ENCODE data around the gene TGIF2. TPM values are rescaled to one million over a fixed set of nuclear protein-coding genes. Genes with fewer than 3 reads are reported as not detected.
A peak's percentile ranks its signal among the peaks of the same experiment; 100 is the strongest.

Gene TGIF2
- total RNA-seq, 2 donors from 2014 or later = 5.6 to 7.3 TPM

DNA sequence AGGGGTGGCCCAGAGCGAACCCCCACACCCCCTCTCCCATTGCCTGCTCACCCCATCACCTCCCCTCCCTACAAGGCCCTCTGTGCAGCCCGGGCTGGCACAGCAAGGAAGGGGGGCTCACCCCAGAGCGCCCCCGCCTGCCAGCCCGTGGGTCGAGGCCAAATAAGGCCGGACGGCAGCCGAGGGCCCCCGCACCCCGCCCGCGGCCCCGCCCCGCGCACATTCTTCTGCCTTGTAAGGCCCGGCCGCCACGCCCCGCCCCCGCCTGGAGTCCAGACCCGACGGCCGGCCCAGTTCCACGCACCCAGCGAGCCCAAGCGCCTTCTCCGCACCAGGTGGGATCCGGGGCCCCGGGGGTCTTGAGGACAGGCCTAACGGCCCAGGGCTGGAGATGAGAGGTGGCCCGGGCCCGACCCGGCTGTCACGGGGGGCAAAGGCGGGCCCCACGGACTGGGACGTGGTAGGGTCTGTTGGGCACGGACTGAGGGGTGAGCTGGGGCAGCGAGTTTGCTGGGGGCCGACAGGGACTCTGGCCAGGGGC, 32.1 kb upstream of the TGIF2 start, which contains the start of gene MYL9:
MYL9 (plus strand) TSS at position 293 of the 541 bp plus-strand sequence. CDS start 3,366 bp downstream, outside the sequence.
- H3K9me3 ChIP-seq = no peaks in the 10 kb centered on the region
- H3K27me3 ChIP-seq = no peaks in the 10 kb centered on the region
- TF ChIP-seq, protein P1, sequence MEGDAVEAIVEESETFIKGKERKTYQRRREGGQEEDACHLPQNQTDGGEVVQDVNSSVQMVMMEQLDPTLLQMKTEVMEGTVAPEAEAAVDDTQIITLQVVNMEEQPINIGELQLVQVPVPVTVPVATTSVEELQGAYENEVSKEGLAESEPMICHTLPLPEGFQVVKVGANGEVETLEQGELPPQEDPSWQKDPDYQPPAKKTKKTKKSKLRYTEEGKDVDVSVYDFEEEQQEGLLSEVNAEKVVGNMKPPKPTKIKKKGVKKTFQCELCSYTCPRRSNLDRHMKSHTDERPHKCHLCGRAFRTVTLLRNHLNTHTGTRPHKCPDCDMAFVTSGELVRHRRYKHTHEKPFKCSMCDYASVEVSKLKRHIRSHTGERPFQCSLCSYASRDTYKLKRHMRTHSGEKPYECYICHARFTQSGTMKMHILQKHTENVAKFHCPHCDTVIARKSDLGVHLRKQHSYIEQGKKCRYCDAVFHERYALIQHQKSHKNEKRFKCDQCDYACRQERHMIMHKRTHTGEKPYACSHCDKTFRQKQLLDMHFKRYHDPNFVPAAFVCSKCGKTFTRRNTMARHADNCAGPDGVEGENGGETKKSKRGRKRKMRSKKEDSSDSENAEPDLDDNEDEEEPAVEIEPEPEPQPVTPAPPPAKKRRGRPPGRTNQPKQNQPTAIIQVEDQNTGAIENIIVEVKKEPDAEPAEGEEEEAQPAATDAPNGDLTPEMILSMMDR (IDR thresholded peaks at IDR 0.05) = no peak
- H3K4me3 ChIP-seq = peak within 1 kb of the TSS; percentile 55
- peak within 1 kb of the TSS; percentile 66 to 91 for H3K9ac ChIP-seq (ENCODE audit: low read depth in 2 of 2, low read length in 2 of 2)
- H3K36me3 ChIP-seq = no peaks in the 10 kb centered on the region
- intact Hi-C loops (cut with DNase I) = no loop called here
- DNase-seq = peak; percentile 80
- H3K4me1 ChIP-seq = no peaks in the 10 kb centered on the region
- peak within 1 kb of the TSS; percentile 80 for H3K27ac ChIP-seq

DNA sequence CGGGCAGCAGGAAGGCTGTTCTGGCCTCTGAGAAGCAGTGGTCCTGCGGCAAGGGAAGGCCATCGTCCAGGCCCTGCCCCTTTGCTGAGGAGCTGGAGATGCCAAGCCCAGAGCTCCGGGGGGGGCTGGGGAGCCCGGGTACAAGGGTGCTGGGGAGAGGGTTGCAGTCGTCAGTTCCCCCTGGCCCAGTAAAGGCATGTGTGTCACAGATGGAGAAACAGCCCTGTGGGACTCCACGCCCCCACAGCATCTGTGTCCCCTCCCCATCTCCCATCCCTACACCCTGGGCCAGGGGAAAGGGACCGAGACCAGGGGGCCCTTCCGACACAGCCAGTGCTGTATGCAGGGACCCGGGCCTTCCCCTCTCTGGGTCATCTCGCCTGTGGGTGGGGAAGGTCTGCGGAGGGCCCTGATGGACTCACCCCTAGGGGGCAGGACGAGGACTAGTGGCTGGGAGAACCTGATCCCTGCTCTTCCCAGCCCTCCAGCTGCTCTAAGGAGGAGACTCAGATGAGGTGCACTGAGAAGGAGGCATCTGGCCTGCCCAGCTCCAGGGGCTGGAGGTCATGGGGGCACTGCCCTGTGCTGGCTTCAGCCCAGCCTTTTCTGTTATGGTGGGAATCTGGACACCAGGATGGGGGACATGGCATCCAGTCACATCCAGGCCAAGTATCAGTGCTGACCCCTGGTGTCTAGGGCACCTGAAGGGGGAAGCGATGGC, 31.5 kb upstream of the TGIF2 start:
- Histone ChIP-seq H3K4me3 (peak overlapping the region; percentile 55), H3K9me3 (no peaks in the 10 kb centered on the region), H3K27ac (peak overlapping the region; percentile 80), H3K9ac (ENCODE audit: low read depth in 2 of 2, low read length in 2 of 2) (peak overlapping the region; percentile 66 to 91), H3K27me3 (no peaks in the 10 kb centered on the region), H3K36me3 (no peaks in the 10 kb centered on the region), H3K4me1 (no peaks in the 10 kb centered on the region)
- peak; percentile 46 for DNase-seq
- intact Hi-C loops (cut with DNase I) = no loop called here
- TF ChIP-seq, protein P1 (IDR thresholded peaks at IDR 0.05) = no peak

DNA sequence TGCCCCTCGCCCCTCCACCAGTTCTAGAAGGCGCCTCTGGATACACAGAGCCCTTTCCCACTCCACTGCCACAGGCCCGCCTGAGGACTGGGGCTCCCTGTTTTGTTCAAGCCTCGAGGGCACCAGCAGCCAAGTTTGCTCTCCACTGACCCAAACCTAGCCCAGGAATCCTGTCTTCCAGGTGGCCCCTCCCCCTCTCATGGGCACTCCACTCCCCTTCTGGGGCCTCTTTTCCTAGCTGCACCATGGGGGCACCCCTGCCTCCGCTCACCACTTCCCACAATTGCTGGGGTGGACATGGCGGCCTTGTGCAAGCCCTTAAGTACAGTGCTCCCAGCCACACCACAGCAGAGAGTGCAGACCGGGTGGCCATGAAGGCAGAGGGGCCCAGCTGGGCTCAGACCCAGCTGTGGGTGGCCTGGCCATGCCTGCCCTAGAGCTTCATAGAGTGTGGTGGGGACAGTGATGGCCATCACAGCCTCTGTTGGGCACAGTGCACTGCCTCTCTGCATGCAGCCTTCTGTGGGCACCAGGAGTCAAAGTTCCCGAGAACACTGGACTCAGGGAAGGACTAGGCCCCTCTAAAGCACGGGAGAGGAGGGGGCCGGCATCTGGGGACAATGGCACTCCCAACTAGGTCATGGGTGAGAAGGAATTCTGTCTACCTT, 30.7 kb upstream of the TGIF2 start:
- intact Hi-C loops (cut with DNase I) = no loop called here
- Histone ChIP-seq H3K36me3 (no peaks in the 10 kb centered on the region), H3K9ac (ENCODE audit: low read depth in 2 of 2, low read length in 2 of 2) (peak overlapping the region; percentile 66 to 91), H3K27ac (peak overlapping the region; percentile 80), H3K4me3 (peak overlapping the region; percentile 55), H3K27me3 (no peaks in the 10 kb centered on the region), H3K9me3 (no peaks in the 10 kb centered on the region), H3K4me1 (no peaks in the 10 kb centered on the region)
- TF ChIP-seq, protein P1 (IDR thresholded peaks at IDR 0.05) = no peak
- no peak for DNase-seq

DNA sequence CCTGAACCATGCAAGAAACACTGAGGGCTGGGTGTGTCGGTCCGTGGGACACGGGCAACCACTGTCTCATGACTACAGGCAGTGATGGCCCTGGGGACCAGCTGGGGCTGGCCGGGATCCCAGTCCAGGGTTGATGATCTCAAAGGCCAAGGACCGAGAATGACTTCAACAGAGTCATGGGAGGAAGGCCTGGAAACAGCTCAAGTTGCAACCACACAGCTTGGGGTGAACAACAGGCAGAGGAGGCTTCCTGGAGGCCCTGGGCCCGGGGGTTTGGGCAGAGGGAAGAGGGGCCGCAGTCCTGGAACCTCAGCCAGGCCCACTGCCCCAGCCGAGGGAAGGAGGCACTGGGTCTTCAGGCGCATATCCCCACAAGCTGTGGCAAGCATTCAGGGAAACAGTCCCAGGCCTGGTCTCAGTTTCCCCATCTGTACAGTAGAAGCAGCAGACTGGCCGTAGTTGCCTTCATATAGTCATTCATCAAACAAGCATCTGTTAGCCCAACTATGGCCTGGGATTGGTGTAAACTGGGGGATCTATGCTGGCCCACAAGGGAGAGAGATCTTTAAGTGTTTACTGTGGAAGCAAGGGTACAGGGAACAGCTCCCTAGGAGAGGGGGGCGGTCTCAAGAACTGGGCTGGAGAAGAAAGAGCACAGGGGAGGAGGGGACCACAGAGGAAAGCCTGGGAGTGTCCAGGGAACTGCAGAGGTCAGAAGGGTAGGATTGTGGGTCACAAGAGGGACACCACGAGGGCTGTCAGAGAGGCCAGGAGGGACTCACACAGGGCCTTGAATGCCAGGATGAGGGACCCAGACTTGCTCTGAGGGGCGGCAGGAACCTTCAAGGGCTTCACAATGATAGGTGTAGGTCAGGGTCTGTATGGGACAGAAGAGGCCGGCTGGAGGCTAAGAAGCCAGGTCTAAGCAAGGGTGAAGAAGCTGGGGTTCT, 29.9 kb upstream of the TGIF2 start:
- Histone ChIP-seq H3K9me3 (no peaks in the 10 kb centered on the region), H3K4me3 (peak overlapping the region; percentile 55), H3K27ac (peak overlapping the region; percentile 80), H3K4me1 (no peaks in the 10 kb centered on the region), H3K27me3 (no peaks in the 10 kb centered on the region), H3K9ac (ENCODE audit: low read depth in 2 of 2, low read length in 2 of 2) (peak overlapping the region; percentile 40 to 66), H3K36me3 (no peaks in the 10 kb centered on the region)
- intact Hi-C loops (cut with DNase I) = no loop called here
- peak; percentile 60 for DNase-seq
- TF ChIP-seq, protein P1 (IDR thresholded peaks at IDR 0.05) = no peak
